ENCODE measurements around the gene MEX3A.
A peak's percentile ranks its signal among the peaks of the same experiment; 100 is the strongest.
"Not testable (repeated sequence)": the region's sequence is repeated elsewhere in the genome, so short reads cannot be mapped to it uniquely, and the experiment has no call there.

The MEX3A gene, protein sequence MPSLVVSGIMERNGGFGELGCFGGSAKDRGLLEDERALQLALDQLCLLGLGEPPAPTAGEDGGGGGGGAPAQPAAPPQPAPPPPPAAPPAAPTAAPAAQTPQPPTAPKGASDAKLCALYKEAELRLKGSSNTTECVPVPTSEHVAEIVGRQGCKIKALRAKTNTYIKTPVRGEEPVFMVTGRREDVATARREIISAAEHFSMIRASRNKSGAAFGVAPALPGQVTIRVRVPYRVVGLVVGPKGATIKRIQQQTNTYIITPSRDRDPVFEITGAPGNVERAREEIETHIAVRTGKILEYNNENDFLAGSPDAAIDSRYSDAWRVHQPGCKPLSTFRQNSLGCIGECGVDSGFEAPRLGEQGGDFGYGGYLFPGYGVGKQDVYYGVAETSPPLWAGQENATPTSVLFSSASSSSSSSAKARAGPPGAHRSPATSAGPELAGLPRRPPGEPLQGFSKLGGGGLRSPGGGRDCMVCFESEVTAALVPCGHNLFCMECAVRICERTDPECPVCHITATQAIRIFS

DNA sequence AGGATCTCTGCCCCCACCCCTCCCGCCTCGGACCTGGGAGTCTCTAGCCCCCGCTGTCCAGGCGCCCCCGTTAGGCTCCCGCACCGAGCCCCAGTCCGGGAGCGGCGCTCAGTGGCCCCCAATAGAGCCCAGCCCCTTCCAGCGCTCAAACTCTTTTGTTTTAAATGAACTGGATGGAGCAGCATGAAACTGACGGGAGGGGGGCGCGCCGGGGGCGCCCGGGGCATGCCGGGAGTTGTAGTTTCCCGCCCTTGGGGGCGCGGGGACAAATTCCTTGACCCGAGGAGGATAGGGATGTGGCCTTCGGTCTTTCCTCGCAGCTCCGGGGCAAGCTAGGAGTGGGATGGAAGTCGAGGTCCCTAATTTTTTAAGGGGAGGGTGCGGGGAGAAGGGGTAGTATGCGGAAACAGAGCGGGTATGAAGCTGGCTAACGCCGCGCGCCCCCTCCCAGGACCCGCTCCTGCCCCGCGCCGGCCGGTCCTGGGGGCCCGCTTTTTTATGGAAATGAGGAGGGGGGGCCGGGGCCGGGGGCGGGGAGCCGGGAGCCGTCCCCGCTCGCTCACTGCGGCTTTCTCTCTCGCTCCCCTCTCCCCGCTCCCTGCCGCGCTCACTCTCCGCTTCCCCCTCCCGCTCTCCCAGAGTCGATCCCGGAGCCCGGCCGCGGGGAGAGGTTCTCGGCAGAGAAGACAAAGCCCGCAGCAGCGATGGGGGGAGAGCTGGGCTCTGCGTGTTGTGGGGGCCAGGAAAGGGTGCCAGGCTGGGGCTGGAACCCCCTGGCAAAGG lies at the start of gene MEX3A:
MEX3A (minus strand) TSS at position 157 of the 783 bp plus-strand sequence. CDS start 467 bp downstream, outside the sequence.
- peak within 1 kb of the TSS; percentile 94 for H3K4me3 ChIP-seq (ENCODE audit: low read depth, low read length)

DNA sequence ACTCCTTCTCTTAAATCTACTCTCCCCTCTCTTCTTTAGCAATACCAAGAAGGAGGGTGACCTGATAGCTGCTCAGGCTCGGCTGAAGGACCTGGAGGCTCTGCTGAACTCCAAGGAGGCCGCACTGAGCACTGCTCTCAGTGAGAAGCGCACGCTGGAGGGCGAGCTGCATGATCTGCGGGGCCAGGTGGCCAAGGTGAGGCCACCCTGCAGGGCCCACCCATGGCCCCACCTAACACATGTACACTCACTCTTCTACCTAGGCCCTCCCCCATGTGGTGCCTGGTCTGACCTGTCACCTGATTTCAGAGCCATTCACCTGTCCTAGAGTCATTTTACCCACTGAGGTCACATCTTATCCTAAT lies 48.3 kb upstream of the MEX3A start:
- no peak overlapping the region for H3K4me3 ChIP-seq (ENCODE audit: low read depth, low read length)

DNA sequence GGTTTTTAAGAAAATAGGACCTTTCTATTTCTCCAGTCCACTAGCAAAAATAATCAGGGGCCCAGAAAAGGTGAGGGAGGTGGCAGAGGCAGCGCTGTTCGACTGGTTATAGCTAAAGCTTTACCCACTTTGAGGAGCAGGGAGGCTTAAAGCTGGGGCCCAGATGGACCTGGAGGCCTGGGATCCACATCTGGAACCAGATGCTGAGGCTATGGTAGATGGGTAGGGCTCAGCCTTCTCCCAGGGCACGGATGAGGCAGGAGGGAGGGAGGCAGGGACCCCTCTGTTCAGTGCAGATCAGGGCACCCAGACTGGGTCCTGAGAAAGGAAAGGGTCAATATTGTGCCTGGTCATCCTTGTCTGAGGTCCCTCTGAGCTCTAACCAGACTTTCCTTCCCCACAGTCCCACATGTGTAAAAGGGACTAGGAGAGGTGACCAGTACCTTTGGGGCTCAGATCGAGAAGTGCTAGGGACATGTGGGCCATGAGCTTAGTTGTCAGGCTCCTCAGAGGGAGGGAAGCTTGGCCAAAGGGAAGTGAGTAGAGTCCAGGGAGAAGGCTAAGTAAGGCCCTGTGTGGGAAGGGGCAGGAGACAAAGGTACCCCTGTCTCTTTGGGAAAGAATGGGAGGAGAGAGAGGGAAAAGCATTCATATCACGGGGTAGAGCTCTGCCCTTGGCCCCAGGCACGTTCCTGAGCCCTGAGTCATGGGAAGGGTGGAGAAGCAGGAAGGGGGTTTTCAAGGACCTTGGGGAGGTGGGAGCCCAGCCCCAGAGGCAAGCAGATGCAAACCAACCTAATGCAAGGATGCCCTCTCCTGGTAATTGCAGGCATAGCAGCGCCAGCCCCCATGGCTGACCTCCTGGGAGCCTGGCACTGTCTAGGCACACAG lies 47.7 kb upstream of the MEX3A start:
- no peak overlapping the region for H3K4me3 ChIP-seq (ENCODE audit: low read depth, low read length)

DNA sequence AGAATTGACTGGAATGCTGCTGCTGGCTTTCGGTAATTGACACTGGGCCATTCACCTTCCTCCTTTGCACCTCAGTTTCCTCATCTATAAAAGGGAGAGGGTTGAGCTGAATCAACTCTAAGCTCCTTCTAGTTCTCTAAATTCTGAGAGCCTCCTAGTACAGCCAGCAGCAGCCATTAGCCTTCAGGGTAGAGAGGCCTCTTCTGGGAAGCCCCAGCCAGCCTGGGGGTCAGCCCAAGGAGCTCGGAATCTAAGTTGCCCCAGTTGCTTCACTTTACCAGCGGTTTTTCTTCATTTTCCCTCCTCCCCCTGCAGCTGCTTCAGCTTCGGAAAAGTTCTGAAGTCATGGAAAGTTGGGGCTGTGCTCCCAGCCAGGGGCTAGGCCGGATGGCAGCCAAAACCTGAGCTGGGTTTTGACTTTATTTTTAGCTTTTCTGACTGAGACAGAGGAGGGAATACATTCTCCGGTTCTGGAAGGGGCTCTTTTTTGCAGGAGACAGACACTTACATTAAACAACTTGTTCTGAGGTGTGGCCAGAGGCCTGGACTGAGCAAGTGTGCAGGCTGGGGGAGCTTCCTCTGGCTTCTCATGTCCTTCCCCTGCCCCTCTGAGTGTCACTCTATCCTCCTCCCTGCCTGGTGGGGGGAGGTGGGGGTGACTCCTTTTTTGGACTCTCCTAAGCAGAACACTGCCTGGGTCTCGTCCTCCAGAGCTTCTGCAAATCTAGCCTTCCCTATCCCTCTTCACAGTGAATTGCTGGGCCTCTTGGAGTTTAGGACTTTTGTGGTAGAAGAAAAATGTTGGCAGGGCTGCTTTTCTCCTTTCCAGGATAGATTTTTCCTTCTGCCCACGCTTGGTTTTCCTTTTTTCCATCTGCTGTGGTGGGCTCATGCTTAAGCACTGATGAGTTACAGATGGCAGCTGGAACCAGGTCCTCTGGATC lies 46.7 kb upstream of the MEX3A start:
- no peak overlapping the region for H3K4me3 ChIP-seq (ENCODE audit: low read depth, low read length)

DNA sequence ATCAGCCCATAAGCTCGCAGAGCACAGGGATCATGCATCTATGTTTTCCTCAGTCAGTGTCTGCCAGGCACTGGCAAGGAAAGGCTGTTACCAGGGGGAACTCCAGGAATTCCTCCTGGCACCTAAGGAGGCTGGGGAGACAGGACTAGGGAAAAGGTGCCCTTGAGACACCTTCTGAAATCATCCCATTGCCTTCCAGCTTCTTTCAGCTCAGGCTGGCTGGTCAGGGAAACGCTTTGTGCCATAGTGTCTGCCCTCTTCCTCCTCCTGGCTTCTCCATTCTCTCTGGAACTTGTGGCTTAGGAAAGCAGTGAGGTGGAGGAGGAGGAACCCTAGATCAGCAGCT lies 46.0 kb upstream of the MEX3A start:
- H3K4me3 ChIP-seq (ENCODE audit: low read depth, low read length), result no peak overlapping the region

DNA sequence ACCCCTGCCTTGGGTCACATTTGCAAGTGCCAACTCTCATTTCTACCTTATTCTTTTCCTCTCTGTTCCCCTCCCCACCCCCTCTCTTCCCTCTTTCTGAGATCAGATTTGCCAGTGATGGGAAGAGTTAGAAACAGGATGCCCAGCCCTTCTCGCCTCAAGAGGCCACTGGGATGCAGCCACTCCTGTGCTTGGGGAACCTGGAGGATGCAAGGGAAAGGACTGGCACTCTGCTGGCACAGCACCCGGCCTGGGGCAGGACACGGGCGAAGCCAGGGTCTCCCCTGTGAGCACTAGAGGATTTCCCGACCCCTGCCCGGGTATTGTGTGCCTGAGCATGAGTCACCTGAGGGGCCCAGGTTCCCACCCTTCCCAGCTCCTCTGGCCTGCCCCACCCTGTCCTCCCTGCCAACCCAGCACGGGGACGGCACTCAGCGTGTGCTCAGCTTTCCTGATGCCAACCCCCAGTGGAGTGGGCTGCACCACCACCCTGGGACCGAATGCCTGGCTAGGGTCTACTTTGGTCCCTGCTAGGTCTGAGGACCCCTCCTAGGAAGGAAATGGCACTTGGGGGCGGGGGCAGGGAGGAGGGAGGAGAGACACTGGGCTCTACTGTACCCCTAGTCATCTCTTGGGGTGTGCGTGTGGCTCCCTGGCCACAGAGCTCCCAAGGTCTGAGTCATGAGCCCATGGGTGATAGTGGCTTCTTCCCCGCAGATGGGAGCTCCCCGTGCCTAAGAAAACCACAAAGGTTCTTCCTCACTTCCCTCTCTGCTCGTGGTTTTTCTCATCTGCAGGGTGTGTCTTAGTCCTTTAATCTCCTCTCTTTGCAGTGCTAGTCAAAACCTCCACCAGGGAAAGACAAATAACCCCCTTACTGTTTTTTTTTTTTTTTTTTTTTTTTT lies 44.6 kb upstream of the MEX3A start:
- H3K4me3 ChIP-seq (ENCODE audit: low read depth, low read length), result no peak overlapping the region

DNA sequence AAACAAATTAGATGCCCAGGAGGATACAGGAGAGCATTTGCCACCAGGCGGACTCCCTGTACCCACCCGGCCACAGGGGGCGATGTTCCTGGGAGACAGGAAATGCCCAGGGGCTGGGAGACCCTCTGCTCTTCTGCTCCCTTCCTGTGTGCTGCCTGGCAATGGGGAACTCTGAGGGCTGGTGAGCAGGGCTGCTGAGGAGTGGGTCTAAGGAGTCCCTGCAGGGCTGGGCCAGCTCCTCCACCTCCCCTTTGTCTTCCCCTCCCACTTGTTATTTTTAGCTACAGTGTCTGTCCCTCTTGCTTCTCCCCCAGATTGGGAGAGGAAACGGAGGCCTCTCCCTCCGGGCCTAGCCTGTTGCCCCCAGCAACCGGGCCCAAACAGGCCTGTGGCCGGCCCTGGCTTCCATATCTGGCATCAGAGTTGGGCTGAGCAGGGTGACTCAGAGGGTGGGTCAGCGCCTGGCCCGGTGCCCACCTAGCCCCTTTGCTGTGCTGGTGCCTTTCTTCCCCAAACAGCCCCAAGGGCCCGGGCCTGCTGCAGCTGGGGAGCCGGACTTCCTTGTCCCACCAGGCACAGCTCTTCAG lies 43.9 kb upstream of the MEX3A start:
- H3K4me3 ChIP-seq (ENCODE audit: low read depth, low read length), result no peak overlapping the region

DNA sequence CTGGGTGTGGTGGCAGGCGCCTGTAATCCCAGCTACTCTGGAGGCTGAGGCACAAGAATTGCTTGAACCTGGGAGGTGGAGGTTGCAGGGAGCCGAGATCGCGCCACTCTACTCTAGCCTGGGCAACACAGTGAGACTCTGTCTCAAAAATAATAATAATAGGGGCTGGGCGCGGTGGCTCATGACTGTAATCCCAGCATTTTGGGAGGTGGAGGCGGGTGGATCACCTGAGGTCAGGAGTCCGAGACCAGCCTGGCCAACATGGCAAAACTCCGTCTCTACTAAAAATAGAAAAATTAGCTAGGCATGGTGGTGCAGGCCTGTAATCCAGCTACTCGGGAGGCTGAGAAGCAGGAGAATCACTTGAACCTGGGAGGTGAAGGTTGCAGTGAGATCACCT lies 43.3 kb upstream of the MEX3A start:
- not testable (repeated sequence) for H3K4me3 ChIP-seq (ENCODE audit: low read depth, low read length)

DNA sequence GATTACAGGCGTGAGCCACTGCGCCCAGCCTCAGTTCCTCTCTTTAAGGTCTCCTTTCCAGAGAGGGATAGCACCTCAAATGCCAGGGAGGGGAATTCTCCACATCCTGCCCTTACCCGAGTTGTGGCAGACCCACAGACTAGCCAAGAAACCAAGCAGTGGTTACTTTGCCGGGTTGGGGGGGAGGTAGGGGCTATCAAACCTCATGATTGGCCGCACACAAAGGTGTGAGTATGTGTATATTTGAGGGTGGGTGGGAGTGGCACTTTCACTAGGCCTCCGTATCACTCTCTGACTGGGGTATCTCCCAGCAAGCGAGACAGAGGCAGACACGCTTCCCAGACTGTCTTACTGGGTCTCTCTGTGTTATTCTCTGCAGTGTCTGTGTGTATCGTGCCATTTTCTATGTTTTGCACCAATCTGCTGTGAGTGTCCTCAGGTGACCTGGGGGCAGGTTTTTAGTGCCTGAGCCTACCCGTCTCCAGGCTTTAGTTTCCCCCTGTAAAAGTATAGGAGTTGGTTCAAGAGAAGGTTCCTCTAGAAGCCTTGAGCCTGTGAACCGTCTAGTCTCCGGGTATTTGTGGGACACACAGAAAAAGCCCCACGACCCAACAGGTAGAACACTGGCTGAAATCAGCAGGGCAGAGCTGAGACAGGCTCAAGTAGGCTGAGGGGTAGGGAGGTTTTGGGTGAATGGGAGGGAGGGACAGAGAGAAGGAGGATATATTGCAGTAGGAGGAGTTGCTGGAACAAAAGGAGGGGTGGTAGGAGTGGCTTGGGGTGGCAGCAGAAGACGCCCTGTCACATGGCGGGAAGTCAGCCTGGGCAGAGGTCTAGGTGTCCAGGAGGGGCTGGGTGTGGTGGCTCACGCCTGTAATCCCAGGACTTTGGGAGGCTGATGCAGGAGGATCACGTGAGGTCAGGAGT lies 42.6 kb upstream of the MEX3A start:
- H3K4me3 ChIP-seq (ENCODE audit: low read depth, low read length), result no peak overlapping the region

DNA sequence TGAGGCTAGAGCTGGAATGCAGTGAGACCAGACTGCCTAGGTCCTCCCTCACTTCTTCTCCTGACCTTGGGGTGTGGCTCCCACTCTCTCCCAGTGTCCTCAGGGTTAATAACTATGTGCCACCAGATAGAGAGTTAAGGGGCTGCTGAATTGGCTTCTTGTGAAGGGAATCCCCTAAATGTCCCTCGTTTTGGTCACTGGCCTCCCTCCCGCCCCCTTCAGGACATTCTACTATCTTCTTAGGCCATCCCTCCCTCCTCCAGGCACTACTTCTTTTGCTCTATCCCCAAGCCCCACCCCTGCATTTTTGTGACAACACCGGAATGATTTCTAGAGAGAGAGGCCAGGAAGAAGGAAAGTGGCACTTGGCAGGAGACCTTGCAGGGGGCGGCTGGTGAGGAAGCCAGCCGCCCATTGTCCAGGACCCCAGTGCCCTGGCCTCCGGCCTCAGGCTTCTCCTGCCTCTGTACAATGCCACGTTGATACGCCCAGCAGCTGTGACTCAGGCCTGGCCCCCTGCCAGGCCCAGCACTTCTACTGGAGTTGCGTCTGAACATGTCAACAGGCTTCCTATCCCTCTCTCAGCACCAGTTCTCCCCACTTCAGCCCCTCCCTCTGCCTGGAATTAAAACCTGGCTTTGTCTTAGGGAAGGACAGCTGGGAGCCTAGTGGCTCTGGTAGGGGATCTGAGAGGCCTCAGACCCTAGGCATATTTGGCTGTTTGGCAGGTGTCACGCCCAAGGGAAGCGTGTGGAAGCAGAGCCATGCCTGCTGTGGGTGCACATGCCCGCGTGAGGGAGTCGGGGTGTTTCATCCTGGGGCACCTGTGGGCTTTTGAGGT lies 41.3 kb upstream of the MEX3A start:
- no peak overlapping the region for H3K4me3 ChIP-seq (ENCODE audit: low read depth, low read length)

DNA sequence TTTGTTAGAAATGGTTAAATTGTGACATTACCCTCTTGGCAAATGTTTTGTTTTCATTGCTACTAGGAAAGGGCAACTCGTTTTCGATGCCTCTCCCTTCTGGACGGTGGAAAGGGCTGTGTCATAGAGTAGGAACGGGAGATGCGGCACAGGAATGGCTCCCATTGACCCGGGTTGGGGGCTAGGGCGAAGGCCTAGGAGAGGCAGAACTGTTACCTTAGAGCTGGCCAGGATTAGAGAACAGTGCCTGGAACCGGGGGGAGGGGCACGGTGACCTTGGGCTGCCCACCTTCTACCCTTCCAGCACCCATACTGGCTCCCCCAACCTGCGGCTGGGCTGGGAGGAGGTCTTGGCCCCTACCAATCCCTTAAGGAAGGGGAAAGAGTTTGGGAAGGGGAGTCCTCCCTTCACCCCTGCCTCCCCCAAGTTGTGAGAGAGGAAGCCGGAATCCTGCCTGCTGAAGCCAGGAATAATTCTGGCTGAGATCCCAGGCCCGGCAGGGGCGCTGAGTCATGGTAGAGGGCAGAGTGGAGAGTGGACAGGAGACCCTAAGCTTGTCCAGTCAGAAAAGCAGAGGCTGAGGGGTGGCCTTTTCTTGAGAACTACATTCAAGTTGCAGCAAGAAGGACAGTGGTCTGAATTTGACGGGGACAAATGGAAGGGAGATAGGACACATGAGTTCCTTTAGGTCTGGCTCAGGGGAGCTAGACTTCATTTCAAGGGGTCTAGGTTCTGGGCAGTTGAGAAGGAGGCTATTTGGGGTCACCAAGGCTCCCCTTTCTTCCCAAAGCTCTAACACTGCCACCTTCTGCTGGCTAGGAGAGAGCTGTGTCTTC lies 40.5 kb upstream of the MEX3A start:
- no peak overlapping the region for H3K4me3 ChIP-seq (ENCODE audit: low read depth, low read length)

DNA sequence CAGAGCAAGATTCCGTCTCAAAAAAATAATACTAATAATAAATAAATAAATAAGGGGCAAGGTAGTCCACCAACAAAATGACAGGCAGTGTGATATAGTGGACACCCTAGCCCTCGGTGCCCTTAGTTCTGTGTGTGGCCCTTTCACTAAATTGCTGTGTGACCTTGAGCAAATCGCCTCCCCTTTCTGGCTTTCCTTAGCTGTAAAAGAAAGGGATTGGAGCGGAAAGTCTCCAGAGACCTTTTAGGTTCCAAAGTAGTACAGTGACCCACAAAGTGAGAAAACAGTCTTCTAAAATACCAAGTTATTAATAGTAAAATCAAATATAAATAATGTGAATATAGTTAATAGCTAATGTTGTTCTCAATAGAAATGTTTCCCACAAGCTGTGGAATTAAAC lies 39.8 kb upstream of the MEX3A start:
- H3K4me3 ChIP-seq (ENCODE audit: low read depth, low read length), result no peak overlapping the region

DNA sequence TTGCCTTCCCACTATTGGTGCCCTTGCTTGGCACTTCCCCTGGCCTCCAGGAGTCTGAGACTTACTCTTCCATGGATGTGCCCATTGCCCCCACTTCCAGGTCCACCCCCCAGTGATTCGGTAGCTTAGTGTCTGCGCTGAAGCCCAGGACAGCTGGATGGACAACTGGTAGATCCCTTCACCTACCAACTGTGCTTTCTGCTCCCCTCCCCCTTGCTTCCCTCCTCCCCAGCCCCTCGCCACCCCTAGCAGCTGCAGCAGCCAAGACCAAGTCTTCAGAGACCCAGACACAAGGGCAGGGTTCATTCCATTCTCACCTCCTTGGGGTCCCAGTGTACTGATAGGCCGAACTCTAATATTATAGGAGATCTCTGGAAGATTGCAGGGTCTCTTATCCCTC lies 39.2 kb upstream of the MEX3A start:
- no peak overlapping the region for H3K4me3 ChIP-seq (ENCODE audit: low read depth, low read length)

DNA sequence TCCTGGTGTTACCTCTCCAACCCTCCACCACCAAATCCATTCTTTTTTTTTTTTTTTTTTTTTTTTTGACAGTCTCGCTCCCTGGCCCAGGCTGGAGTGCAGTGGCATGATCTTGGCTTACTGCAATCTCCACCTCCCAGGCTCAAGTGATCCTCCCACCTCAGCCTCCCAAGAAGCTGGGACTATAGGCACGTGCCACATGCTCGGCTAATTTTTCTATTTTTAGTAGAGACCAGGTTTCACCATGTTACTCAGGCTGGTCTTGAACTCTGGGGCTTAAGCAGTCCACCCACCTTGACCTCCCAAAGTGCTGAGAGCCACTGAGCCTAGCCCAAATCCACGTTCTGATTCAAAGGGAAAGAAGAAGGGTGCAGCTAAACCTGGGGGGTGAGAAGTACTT lies 38.7 kb upstream of the MEX3A start:
- not testable (repeated sequence) for H3K4me3 ChIP-seq (ENCODE audit: low read depth, low read length)

DNA sequence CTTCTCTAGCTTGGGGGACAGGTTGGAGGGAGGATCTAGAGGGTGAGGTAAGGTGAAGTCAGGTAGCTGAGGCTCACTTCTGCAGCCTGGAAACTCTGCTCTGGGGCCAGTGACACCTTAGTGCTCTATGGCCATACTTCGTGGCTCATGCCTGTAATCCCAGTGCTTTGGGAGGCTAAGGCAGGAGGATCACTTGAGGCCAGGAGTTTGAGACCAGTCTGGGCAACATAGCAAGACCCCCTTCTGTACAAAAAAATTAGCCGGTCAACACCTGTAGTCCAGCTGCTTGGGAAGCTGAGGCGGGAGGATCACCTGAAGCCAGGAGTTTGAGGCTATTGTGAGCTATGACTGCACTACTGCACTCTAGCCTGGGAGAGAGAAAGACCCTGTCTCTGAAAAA lies 38.1 kb upstream of the MEX3A start:
- H3K4me3 ChIP-seq (ENCODE audit: low read depth, low read length), result no peak overlapping the region
